GM18909 (cell line): ENCODE measurements around the gene THYN1.

Experiments used
- ATAC-seq: cut with Tn5 transposase; IDR thresholded peaks from one replicate; pipeline ENCODE4 v1.9.1; 2021; ENCODE audit warnings: mild to moderate bottlenecking; ENCODE audit not compliant: unreplicated experiment, poor library complexity

The THYN1 gene

GRCh38 chr11:134226806-134227325 is 26.3 kb downstream of the THYN1 start:
- no peak for ATAC-seq

GRCh38 chr11:134224710-134225664 is 28.2 kb downstream of the THYN1 start:
- peak; percentile 28 for ATAC-seq

GRCh38 chr11:134223836-134224709 is 29.1 kb downstream of the THYN1 start, which contains the start of the genes NCAPD3 and VPS26B:
Gene NCAPD3, minus strand, starts transcription at chr11:134223967. Its CDS starts 41 bp downstream, at chr11:134223926.
Gene VPS26B, plus strand, starts transcription at chr11:134224671. Its CDS starts 452 bp downstream, at chr11:134225123.
- ATAC-seq: peak; percentile 78

- no peak for ATAC-seq
Measured at GRCh38 chr11:134223121-134223520, 30.0 kb downstream of the THYN1 start.

- no peak for ATAC-seq
Measured at GRCh38 chr11:134216816-134217215, 36.3 kb downstream of the THYN1 start.

GRCh38 chr11:134215836-134216235 is 37.3 kb downstream of the THYN1 start:
- no peak for ATAC-seq

- no peak for ATAC-seq
Measured at GRCh38 chr11:134207538-134208239, 45.5 kb downstream of the THYN1 start.

- no peak for ATAC-seq
Measured at GRCh38 chr11:134206185-134206584, 47.0 kb downstream of the THYN1 start.

- ATAC-seq: no peak
Measured at GRCh38 chr11:134205729-134206128, 47.4 kb downstream of the THYN1 start.

GRCh38 chr11:134202661-134203060 is 50.5 kb downstream of the THYN1 start:
- ATAC-seq: no peak

- no peak for ATAC-seq
Measured at GRCh38 chr11:134200688-134201087, 52.5 kb downstream of the THYN1 start.

GRCh38 chr11:134199531-134199930 is 53.6 kb downstream of the THYN1 start:
- no peak for ATAC-seq
